ACHN (cell line): Measurements from ENCODE around the gene FLAD1.

Experiments used
- DNase-seq: peaks from one replicate; pipeline ENCODE4 v3.0.0-alpha.2; 2015
- in situ Hi-C: cut with HindIII; loops from 2 replicates; pipeline ENCODE4 v1.10.0; 2017; ENCODE audit warnings: low sequenced_read_pairs, low pct_ligation_motif_present, low pct_unique_long_range_greater_than_20kb

Gene FLAD1

DNA sequence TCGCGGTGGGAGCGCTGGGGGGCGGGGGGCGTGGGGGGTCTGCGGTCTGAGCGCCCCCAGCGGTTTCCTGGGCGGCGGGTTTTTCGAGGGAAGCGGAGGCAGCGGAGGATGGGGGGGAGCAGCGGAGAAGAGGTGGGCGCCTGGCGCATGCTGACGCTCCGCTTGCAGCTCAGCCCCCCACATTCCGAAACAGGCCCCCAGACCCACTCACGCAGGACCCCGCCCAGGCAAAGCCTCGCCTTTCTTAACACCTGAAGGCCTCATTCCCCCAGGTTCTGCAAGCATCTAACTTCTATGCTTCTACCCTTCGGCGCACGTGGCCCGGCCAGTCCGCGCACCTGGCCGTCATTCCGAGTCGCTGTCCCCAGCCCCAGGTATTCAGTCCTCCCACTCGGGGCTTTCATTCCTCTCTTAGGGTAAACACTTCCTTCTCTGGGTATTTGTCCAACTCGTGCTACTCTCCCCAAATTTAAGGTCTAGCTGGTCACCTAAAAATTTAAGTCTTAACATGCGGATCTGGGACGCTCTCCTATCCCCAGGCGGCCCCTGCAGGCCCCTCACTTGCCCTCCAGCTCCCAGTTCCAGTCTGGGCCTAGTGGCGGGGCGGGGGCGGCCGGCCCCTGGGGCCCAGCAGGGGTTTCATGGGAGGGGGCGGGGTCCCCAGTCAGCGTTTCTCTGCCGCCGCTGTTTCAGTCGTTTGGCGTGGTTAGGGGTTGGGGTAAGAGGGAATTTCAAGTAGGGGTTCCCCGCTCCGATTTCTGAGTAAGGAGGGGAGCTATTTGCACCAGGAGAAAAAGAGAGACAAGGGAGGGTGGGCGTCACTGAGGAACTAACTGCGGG is 16.6 kb downstream of the FLAD1 start:
- in situ Hi-C loops: no loop called here
- no peak for DNase-seq

DNA sequence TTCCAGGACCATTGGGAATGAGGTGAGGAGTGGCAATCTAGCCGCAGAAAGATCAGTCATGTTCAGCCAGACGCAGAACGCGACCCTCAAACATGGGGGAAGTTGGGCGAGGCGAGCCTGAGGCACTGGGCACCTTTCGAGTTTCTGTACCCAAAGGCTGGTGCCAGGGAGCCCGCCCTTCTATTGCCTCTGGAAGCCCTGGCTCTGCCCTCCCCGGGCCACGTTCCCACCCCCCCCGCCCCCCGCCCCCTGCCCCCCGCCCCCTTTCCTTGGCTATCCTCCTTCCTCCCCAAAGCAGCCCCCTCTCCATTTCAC is 17.2 kb downstream of the FLAD1 start:
- DNase-seq: no peak
- in situ Hi-C loops: no loop called here

DNA sequence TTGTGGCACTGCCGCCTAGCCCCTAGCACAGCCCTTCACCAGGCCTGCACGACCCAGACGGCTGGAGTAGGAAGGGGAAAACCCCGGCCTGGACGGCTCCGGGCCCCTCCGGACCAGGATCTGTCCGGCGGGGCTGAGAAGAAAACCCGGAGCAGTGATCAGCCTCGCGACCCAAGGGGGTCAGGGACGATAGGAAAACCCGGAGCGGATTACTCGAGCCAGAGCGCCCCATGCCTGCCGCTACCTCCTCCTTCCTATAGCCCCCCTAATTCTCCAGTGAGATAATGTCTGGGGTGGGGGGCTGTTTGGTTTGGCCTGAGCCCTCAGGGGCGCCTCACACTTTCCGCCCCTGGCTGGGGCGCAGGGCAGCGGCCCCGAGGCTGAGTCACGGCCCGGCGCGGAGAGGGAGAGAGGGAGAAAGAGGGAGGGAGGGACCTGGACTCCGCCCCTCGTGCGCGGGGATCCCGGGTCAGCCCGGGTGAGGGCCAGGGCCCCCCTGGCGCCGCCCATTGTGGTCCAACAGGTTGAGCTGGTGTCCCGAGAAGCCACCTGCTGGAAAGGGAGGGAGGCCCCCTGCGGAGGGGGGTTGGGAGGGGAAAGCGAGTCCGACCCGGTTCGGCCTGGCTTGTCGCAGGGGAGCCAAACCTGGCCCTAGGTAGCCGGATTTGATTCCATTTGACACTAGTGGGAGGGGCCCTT is 17.7 kb downstream of the FLAD1 start:
- in situ Hi-C loops: no loop called here
- DNase-seq: peak; percentile 94

DNA sequence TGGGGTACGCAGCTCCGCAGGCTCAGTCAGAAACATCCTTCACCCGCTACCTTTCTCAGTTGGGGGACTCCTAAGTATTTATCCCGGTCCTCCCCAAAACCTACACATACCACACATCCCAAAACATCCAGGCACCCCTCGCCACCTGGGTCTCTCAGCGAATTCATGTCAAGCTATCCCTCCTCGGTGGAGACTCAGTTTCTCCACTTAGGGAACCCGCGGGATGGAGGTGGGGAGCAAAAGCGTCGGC is 18.2 kb downstream of the FLAD1 start:
- no peak for DNase-seq
- in situ Hi-C loops: no loop called here

DNA sequence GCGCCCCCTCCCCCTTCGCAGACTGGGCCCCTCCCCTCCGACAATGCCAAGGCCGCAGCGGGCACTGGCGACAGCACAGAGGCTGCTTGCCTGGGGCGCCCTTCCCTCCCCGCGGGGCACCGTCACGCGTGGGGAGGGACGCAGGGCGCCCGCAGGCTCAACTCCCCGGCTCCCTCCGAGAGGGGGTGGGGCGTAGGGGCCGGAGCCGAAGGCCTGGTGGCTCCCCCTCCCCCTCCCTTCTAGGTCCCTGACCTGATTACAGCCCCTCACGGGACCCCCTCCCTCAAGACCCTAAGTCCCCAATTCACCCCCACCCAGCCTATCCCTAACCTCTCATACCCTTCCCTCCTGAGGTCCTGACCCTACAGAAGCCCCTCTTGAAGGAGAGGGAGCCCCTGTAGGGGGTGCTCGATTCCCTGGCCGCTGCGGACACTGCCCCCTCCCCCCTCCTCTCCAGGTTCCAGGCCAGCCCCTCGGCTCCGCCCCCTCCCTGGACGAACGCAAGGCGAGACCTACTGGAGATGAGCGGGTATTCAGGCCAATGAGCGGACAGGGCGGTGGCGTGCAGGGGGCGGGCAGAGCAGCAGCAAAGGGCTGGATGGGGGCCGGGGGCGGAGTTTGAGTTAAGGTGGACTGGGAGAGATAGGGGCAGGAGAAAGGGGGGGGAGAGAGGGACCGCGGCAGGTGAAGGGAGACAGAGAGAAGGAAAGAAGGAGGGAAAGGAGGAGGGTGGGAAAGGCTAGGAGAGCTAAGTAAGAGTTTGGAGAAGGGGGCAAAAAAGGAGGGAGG is 18.7 kb downstream of the FLAD1 start:
- in situ Hi-C loops: no loop called here
- peak; percentile 99 for DNase-seq

GRCh38 chr1:155002464-155003226 is 19.5 kb downstream of the FLAD1 start, which contains the start of gene ZBTB7B:
Gene ZBTB7B (plus strand): TSS chr1:155002802. CDS start chr1:155014661, 11,859 bp downstream.
- in situ Hi-C loops: no loop called here
- peak; percentile 40 for DNase-seq

- in situ Hi-C loops: no loop called here
- peak; percentile 37 for DNase-seq
Measured at GRCh38 chr1:155003227-155003765, 20.2 kb downstream of the FLAD1 start.

DNA sequence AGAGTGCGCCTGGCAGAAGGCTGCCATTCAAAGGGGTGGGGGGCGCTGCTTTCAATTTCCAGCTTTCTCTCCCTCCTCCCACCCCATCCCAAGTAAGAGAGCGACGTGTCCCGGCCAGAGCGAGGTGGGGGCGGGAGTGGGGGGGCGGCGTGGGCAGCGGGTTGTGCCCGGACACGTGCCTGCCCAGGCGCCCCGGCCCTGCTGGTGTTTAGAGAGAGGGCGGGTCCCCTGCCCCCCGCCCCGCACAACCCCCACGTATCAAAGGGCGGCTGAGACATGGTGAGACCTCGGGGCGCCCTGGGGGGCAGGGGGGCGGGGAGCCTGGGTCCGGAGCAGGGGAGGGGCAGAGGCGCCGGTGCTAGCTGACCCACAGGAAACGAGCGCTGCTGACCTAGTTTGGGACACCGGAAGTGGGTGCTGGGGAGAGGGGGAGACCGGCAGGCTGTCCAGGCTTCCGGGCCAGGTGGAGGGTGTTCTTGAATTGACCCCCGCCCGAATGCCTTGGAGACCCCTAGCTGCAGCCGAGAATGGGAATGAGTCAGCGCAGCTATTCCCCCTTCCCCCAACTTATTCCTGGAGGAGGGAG is 20.7 kb downstream of the FLAD1 start:
- in situ Hi-C loops: no loop called here

GRCh38 chr1:155004352-155005075 is 21.4 kb downstream of the FLAD1 start:
- in situ Hi-C loops: no loop called here
- DNase-seq: no peak

More for the DNA sequence above, 20.7 kb downstream of the FLAD1 start:
- DNase-seq: peak; percentile 81

DNA sequence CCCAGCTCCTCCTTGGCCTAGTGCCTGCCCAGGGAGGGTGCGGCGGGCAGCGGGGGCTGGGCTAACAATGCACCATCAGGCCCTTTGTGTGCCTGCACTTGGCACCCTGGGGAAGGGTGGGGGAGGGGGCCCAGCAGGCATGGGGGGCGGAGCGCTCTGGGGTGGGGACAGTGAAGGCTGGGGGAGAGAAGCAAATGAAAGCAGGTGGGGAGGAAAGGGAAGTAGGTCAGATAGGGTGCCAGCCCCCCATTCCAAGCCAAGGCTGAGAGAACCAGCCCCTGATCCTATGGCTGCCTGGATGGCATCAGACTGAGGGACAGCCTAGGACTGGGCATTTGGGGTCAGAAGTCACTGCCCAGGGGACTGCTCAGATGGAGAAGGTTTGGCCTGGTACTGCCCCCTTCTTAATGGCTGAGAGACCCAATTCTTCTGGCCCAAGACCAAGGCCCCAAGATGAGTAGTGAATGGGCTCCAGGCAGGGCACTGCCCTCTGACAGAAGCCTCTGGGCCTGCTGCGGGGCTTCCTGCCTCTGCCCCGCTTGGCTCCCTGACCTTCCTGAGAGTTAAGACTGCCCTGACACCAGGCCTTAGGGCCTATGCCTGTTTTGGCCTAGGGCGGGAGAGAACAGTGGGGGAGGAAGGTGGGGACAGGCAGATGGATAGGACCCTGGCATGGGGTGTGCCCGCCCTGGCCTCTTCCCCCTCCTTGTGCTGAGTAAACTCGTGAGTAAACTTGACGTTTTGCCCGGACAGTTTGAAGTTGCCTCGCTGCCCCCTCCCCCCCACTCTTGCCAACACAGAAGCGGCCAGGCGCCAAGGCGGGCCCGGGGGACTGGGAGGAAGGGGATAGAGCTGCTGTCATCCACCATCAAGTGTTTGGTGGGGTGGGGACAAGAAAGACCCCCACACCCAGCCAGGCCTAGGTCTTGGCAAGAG is 22.2 kb downstream of the FLAD1 start:
- DNase-seq: no peak
- in situ Hi-C loops: no loop called here

DNA sequence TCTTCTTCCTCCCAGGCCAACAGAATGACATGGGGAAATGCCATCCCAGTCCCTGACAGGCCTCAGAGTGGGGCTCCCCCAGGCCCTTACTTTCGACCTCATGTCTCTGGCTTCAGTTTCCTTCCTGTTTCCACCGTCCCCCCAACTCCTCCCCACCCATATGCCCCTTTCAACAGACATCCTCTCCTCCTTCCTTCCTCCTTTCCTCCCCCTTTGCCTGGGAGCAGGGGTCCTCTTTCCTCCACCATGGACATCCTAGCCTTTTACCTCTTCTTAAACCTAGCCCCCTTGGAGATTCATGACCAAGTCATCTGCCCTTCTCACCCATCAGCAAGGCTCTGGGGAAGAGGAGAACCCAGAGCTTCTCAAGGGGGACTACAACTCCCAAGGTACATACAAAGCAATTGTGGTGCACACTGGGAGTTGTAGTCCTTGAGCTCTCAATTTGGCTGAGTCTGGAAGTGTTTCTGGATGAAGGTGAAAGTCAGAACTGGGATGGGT is 23.5 kb downstream of the FLAD1 start:
- DNase-seq: no peak
- in situ Hi-C loops: no loop called here

DNA sequence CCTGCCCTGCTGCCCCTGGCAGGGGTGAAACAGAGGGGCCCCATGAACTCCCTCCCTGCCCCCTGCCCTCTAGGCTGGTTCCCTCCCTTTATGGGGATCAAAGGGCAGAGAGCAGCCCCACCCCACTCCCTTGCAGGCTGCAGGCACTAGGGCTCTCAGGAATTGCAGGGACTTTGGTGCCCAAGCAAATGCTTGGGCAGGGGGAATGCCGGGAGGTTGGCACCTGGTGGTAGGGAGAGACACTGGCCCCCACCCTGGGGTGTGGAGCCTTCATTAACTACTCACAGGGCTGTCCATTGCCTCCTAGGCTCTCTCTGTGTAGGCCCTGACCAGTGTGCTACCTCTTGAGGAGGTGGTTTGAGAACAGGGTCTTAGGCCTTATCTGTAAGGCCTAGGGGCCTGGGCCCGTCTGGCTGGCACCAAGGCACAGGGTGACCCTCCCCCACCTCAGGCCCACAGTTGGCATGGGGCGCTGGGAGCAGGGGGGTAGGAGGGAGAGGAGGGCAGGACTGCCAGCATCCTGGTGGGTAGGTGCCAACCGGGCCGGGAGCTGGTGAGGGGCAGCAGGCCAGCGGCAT is 24.2 kb downstream of the FLAD1 start:
- DNase-seq: no peak
- in situ Hi-C loops: no loop called here

DNA sequence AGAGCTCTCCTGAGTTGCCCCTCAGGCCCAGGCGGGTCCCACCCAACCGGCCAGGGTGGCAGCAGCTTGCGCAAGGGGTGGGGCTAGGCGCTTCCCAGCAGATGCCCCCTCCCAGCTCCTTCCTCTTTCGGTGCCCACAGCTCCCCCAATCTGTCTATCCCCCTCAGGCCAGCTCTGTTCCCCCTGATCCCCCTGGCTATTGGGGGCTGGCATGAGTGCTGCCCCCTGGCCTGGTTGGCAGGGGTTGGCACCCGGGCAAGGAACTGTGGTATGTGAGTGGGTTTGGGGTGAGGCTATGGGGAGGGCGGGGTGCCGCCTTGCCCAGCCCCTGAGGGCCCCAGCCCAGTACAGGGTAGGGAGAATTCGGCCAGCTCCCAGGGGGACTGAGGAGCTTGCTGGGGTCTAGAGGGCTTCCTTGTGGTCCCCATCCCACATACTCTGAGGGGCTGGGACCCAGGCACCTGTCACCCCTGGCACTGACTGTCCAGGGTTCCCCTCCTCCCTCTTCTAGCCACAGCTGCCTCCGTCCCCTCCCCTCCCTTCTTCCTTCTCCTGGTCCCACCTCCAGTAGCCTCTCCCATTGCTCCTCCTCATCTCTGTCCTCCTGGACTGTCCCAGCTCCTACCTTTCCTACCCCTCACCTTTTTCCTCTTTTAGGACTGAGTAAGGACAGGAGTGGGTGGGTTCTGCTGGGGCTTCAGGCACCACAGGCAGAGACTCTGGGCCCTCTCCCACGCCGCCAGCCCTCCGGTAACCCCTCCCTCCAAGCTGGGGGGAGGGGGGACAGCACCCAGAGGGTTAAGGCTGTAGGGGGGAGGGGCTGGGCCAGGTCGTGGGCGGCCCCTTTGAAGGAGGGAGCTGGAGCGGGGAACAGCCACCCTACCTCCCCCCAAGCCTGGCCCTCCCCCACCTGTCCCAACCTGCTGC is 25.1 kb downstream of the FLAD1 start:
- in situ Hi-C loops: no loop called here
- no peak for DNase-seq

GRCh38 chr1:155009221-155009711 is 26.1 kb downstream of the FLAD1 start:
- DNase-seq: no peak
- in situ Hi-C loops: no loop called here

- no peak for DNase-seq
- in situ Hi-C loops: no loop called here
Measured at GRCh38 chr1:155009742-155010141, 26.6 kb downstream of the FLAD1 start.
